ENCODE data around the gene ANKMY1.

Gene ANKMY1

GRCh38 chr2:240520130-240520973 lies 37.4 kb downstream of the ANKMY1 start:
- Histone ChIP-seq H3K9me3 (ENCODE audit: control insufficient read depth in 1 of 2, low read length in 2 of 2) (peaks cover 14% of the 10 kb centered on the region in 2 donors), H3K27me3 (ENCODE audit: control insufficient read depth in 1 of 2, insufficient read depth in 2 of 2, low read length in 2 of 2) (no peaks in the 10 kb centered on the region), H3K27ac (ENCODE audit: low read depth, low read length) (no peak overlapping the region), H3K36me3 (ENCODE audit: control insufficient read depth in 1 of 2, insufficient read depth in 2 of 2, low read length in 2 of 2) (peaks cover 18 to 29% of the 10 kb centered on the region in 2 donors), H3K4me1 (ENCODE audit: control insufficient read depth in 1 of 2, insufficient read depth in 2 of 2, low read length in 2 of 2) (no peaks in the 10 kb centered on the region), H3K4me3 (ENCODE audit: low read depth in 1 of 2, low read length in 2 of 2) (no peak overlapping the region), H3K9ac (ENCODE audit: low read depth in 1 of 2, low read length in 2 of 2) (no peak overlapping the region)

- H3K27me3 ChIP-seq (ENCODE audit: control insufficient read depth in 1 of 2, insufficient read depth in 2 of 2, low read length in 2 of 2), result no peaks in the 10 kb centered on the region
- no peak overlapping the region for H3K4me3 ChIP-seq (ENCODE audit: low read depth in 1 of 2, low read length in 2 of 2)
- H3K27ac ChIP-seq (ENCODE audit: low read depth, low read length), result no peak overlapping the region
- H3K9ac ChIP-seq (ENCODE audit: low read depth in 1 of 2, low read length in 2 of 2), result no peak overlapping the region
- H3K36me3 ChIP-seq (ENCODE audit: control insufficient read depth in 1 of 2, insufficient read depth in 2 of 2, low read length in 2 of 2), result peaks cover 15 to 22% of the 10 kb centered on the region in 2 donors
- H3K4me1 ChIP-seq (ENCODE audit: control insufficient read depth in 1 of 2, insufficient read depth in 2 of 2, low read length in 2 of 2), result no peaks in the 10 kb centered on the region
- peaks cover 7 to 9% of the 10 kb centered on the region in 2 donors for H3K9me3 ChIP-seq (ENCODE audit: control insufficient read depth in 1 of 2, low read length in 2 of 2)
These were observed 38.2 kb downstream of the ANKMY1 start for GRCh38 chr2:240519396-240520129.

GRCh38 chr2:240518981-240519380 lies 38.8 kb downstream of the ANKMY1 start:
- H3K27ac ChIP-seq (ENCODE audit: low read depth, low read length), result no peak overlapping the region
- H3K27me3 ChIP-seq (ENCODE audit: control insufficient read depth in 1 of 2, insufficient read depth in 2 of 2, low read length in 2 of 2), result no peaks in the 10 kb centered on the region
- H3K9me3 ChIP-seq (ENCODE audit: control insufficient read depth in 1 of 2, low read length in 2 of 2), result peaks cover 2 to 3% of the 10 kb centered on the region in 2 donors
- no peak overlapping the region for H3K9ac ChIP-seq (ENCODE audit: low read depth in 1 of 2, low read length in 2 of 2)
- no peak overlapping the region for H3K4me3 ChIP-seq (ENCODE audit: low read depth in 1 of 2, low read length in 2 of 2)
- peaks cover 10 to 16% of the 10 kb centered on the region in 2 donors for H3K36me3 ChIP-seq (ENCODE audit: control insufficient read depth in 1 of 2, insufficient read depth in 2 of 2, low read length in 2 of 2)
- H3K4me1 ChIP-seq (ENCODE audit: control insufficient read depth in 1 of 2, insufficient read depth in 2 of 2, low read length in 2 of 2), result peaks cover 2 to 3% of the 10 kb centered on the region in 2 donors

- H3K4me1 ChIP-seq (ENCODE audit: control insufficient read depth in 1 of 2, insufficient read depth in 2 of 2, low read length in 2 of 2), result peaks cover 3 to 7% of the 10 kb centered on the region in 2 donors
- no peak overlapping the region for H3K27ac ChIP-seq (ENCODE audit: low read depth, low read length)
- no peaks in the 10 kb centered on the region for H3K27me3 ChIP-seq (ENCODE audit: control insufficient read depth in 1 of 2, insufficient read depth in 2 of 2, low read length in 2 of 2)
- no peak overlapping the region for H3K4me3 ChIP-seq (ENCODE audit: low read depth in 1 of 2, low read length in 2 of 2)
- no peaks in the 10 kb centered on the region for H3K9me3 ChIP-seq (ENCODE audit: control insufficient read depth in 1 of 2, low read length in 2 of 2)
- H3K9ac ChIP-seq (ENCODE audit: low read depth in 1 of 2, low read length in 2 of 2), result no peak overlapping the region
- H3K36me3 ChIP-seq (ENCODE audit: control insufficient read depth in 1 of 2, insufficient read depth in 2 of 2, low read length in 2 of 2), result peaks cover 0 to 9% of the 10 kb centered on the region in 2 donors
These were observed 40.4 kb downstream of the ANKMY1 start for GRCh38 chr2:240517342-240517741.

- H3K27ac ChIP-seq (ENCODE audit: low read depth, low read length), result no peak overlapping the region
- H3K4me1 ChIP-seq (ENCODE audit: control insufficient read depth in 1 of 2, insufficient read depth in 2 of 2, low read length in 2 of 2), result peaks cover 3 to 7% of the 10 kb centered on the region in 2 donors
- no peaks in the 10 kb centered on the region for H3K27me3 ChIP-seq (ENCODE audit: control insufficient read depth in 1 of 2, insufficient read depth in 2 of 2, low read length in 2 of 2)
- no peak overlapping the region for H3K9ac ChIP-seq (ENCODE audit: low read depth in 1 of 2, low read length in 2 of 2)
- peaks cover 0 to 21% of the 10 kb centered on the region in 2 donors for H3K36me3 ChIP-seq (ENCODE audit: control insufficient read depth in 1 of 2, insufficient read depth in 2 of 2, low read length in 2 of 2)
- H3K9me3 ChIP-seq (ENCODE audit: control insufficient read depth in 1 of 2, low read length in 2 of 2), result no peaks in the 10 kb centered on the region
- no peak overlapping the region for H3K4me3 ChIP-seq (ENCODE audit: low read depth in 1 of 2, low read length in 2 of 2)
These were observed 43.2 kb downstream of the ANKMY1 start for GRCh38 chr2:240514631-240515030.

- Histone ChIP-seq H3K27ac (ENCODE audit: low read depth, low read length) (no peak overlapping the region), H3K9me3 (ENCODE audit: control insufficient read depth in 1 of 2, low read length in 2 of 2) (no peaks in the 10 kb centered on the region), H3K36me3 (ENCODE audit: control insufficient read depth in 1 of 2, insufficient read depth in 2 of 2, low read length in 2 of 2) (peaks cover 0 to 30% of the 10 kb centered on the region in 2 donors), H3K27me3 (ENCODE audit: control insufficient read depth in 1 of 2, insufficient read depth in 2 of 2, low read length in 2 of 2) (no peaks in the 10 kb centered on the region), H3K4me1 (ENCODE audit: control insufficient read depth in 1 of 2, insufficient read depth in 2 of 2, low read length in 2 of 2) (peaks cover 3 to 7% of the 10 kb centered on the region in 2 donors), H3K9ac (ENCODE audit: low read depth in 1 of 2, low read length in 2 of 2) (no peak overlapping the region), H3K4me3 (ENCODE audit: low read depth in 1 of 2, low read length in 2 of 2) (no peak overlapping the region)
These were observed 44.1 kb downstream of the ANKMY1 start for GRCh38 chr2:240513549-240514287.

GRCh38 chr2:240512666-240513535 lies 44.9 kb downstream of the ANKMY1 start:
- Histone ChIP-seq H3K9ac (ENCODE audit: low read depth in 1 of 2, low read length in 2 of 2) (no peak overlapping the region), H3K4me3 (ENCODE audit: low read depth in 1 of 2, low read length in 2 of 2) (no peak overlapping the region), H3K36me3 (ENCODE audit: control insufficient read depth in 1 of 2, insufficient read depth in 2 of 2, low read length in 2 of 2) (peaks cover 0 to 30% of the 10 kb centered on the region in 2 donors), H3K4me1 (ENCODE audit: control insufficient read depth in 1 of 2, insufficient read depth in 2 of 2, low read length in 2 of 2) (peaks cover 3 to 7% of the 10 kb centered on the region in 2 donors), H3K9me3 (ENCODE audit: control insufficient read depth in 1 of 2, low read length in 2 of 2) (no peaks in the 10 kb centered on the region), H3K27ac (ENCODE audit: low read depth, low read length) (no peak overlapping the region), H3K27me3 (ENCODE audit: control insufficient read depth in 1 of 2, insufficient read depth in 2 of 2, low read length in 2 of 2) (no peaks in the 10 kb centered on the region)

- Histone ChIP-seq H3K9me3 (ENCODE audit: control insufficient read depth in 1 of 2, low read length in 2 of 2) (no peaks in the 10 kb centered on the region), H3K4me3 (ENCODE audit: low read depth in 1 of 2, low read length in 2 of 2) (no peak overlapping the region), H3K36me3 (ENCODE audit: control insufficient read depth in 1 of 2, insufficient read depth in 2 of 2, low read length in 2 of 2) (peaks cover 0 to 30% of the 10 kb centered on the region in 2 donors), H3K4me1 (ENCODE audit: control insufficient read depth in 1 of 2, insufficient read depth in 2 of 2, low read length in 2 of 2) (peaks cover 3 to 7% of the 10 kb centered on the region in 2 donors), H3K9ac (ENCODE audit: low read depth in 1 of 2, low read length in 2 of 2) (no peak overlapping the region), H3K27ac (ENCODE audit: low read depth, low read length) (no peak overlapping the region), H3K27me3 (ENCODE audit: control insufficient read depth in 1 of 2, insufficient read depth in 2 of 2, low read length in 2 of 2) (no peaks in the 10 kb centered on the region)
These were observed 45.7 kb downstream of the ANKMY1 start for GRCh38 chr2:240512109-240512485.

- peaks cover 0 to 30% of the 10 kb centered on the region in 2 donors for H3K36me3 ChIP-seq (ENCODE audit: control insufficient read depth in 1 of 2, insufficient read depth in 2 of 2, low read length in 2 of 2)
These were observed 46.3 kb downstream of the ANKMY1 start for GRCh38 chr2:240511351-240512108.

More at GRCh38 chr2:240511351-240512108, 46.3 kb downstream of the ANKMY1 start:
- no peak overlapping the region for H3K4me3 ChIP-seq (ENCODE audit: low read depth in 1 of 2, low read length in 2 of 2)
- no peaks in the 10 kb centered on the region for H3K9me3 ChIP-seq (ENCODE audit: control insufficient read depth in 1 of 2, low read length in 2 of 2)
- peaks cover 3 to 7% of the 10 kb centered on the region in 2 donors for H3K4me1 ChIP-seq (ENCODE audit: control insufficient read depth in 1 of 2, insufficient read depth in 2 of 2, low read length in 2 of 2)
- no peak overlapping the region for H3K9ac ChIP-seq (ENCODE audit: low read depth in 1 of 2, low read length in 2 of 2)
- H3K27ac ChIP-seq (ENCODE audit: low read depth, low read length), result no peak overlapping the region
- no peaks in the 10 kb centered on the region for H3K27me3 ChIP-seq (ENCODE audit: control insufficient read depth in 1 of 2, insufficient read depth in 2 of 2, low read length in 2 of 2)

Data from duodenal mucosa (tissue), 2 donors.